Measurements from ENCODE around the gene DNAJB4.

DNAJB4 gene

DNA sequence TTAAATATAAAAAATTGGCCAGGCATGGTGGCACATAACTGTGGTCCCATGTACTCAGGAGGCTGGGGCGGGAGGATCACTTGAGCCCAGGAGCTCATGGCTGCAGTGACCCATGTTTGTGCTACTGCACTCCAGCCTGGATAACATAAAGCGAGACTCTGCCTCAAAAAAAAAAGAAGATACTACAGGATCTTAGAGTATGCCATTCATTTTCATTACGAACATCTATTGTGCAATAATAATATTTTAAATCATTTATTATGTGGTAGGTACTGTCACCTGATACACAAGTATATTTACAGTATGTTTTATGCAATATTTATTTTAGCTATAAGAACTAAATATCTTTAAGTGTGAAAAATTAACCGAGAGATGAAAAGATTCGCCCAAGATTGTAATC lies 31.7 kb downstream of the DNAJB4 start:
- TF ChIP-seq, protein P1, sequence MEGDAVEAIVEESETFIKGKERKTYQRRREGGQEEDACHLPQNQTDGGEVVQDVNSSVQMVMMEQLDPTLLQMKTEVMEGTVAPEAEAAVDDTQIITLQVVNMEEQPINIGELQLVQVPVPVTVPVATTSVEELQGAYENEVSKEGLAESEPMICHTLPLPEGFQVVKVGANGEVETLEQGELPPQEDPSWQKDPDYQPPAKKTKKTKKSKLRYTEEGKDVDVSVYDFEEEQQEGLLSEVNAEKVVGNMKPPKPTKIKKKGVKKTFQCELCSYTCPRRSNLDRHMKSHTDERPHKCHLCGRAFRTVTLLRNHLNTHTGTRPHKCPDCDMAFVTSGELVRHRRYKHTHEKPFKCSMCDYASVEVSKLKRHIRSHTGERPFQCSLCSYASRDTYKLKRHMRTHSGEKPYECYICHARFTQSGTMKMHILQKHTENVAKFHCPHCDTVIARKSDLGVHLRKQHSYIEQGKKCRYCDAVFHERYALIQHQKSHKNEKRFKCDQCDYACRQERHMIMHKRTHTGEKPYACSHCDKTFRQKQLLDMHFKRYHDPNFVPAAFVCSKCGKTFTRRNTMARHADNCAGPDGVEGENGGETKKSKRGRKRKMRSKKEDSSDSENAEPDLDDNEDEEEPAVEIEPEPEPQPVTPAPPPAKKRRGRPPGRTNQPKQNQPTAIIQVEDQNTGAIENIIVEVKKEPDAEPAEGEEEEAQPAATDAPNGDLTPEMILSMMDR (IDR thresholded peaks at IDR 0.05; ENCODE audit: low read depth, low read length), result no peak
- Histone ChIP-seq H3K36me3 (no peaks in the 10 kb centered on the region), H3K9me3 (no peaks in the 10 kb centered on the region), H3K4me3 (ENCODE audit: low read depth, low read length) (no peak overlapping the region), H3K27me3 (no peaks in the 10 kb centered on the region), H3K4me1 (no peaks in the 10 kb centered on the region)
- DNase-seq, result no peak

DNA sequence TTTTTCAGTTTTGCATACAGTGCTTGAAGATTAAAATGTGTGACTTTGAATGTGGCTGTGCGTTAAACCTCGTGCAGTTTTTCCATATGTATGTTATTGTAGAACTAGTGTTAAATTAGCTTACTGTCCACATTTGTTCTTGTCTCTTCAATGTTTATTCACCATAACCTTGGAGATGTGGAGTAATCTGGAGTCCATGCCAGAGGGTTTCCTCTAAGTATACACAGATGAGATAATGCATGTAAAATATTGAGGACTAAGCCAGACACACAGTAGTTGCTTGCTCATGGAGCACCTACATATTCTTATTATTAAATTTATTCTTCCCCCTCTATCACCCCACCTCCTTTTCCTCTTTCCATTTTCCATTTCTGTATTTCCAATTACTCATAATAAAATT lies 33.3 kb downstream of the DNAJB4 start:
- H3K9me3 ChIP-seq, result no peaks in the 10 kb centered on the region
- no peaks in the 10 kb centered on the region for H3K4me1 ChIP-seq
- no peaks in the 10 kb centered on the region for H3K36me3 ChIP-seq
- DNase-seq, result no peak
- no peaks in the 10 kb centered on the region for H3K27me3 ChIP-seq
- H3K4me3 ChIP-seq (ENCODE audit: low read depth, low read length), result no peak overlapping the region
- TF ChIP-seq, protein P1 (IDR thresholded peaks at IDR 0.05; ENCODE audit: low read depth, low read length), result no peak

DNA sequence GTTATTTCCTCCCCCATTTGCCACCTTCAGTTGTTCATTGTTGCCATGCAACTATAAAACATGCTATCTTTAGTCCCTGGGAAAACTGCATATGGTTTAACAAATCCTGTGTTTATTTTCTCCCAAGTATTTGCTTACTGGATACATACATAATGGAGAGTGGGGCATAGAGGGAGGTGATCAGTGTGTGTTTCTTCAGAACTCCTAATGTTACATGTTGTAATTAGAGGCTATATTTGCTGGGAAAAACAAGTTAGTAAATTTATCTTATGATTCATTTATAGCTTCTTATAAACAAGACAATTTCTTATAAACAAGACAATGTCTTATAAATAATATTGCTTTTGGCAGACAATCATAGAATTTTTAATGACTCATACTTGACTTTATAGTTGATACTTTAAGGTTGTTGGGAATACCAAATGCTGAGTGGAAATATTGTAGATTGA lies 33.8 kb downstream of the DNAJB4 start:
- TF ChIP-seq, protein P1 (IDR thresholded peaks at IDR 0.05; ENCODE audit: low read depth, low read length), result no peak
- no peaks in the 10 kb centered on the region for H3K9me3 ChIP-seq
- DNase-seq, result no peak
- H3K4me1 ChIP-seq, result no peaks in the 10 kb centered on the region
- H3K36me3 ChIP-seq, result no peaks in the 10 kb centered on the region
- no peaks in the 10 kb centered on the region for H3K27me3 ChIP-seq
- H3K4me3 ChIP-seq (ENCODE audit: low read depth, low read length), result no peak overlapping the region

DNA sequence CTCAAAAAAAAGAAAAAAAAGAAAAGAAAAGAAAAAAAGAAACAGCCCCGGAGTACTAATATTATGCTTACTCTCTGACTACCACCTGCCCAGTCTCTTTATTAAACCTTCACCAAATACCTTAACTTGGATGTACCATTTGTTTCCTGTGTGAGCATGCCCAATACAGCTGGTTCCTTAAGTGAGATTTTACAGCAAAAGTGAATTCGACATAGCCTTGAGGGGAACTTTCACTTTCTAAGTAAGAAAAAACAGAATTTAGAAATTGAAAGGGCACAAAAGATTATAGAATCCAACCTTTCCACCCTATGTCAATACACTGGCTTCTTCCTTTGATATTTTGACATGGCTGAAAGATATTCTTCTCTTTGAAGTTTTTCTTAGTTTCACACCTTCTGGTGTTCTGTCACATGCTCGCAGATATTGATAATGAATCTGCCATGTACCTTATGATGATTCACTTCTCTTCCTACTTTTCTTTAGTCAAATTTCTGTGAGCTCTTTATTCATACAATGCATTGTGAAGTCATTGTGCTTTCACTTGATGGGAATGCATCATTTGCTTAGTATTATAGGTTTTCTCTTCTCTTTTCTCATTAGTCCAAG lies 35.8 kb downstream of the DNAJB4 start:
- DNase-seq, result no peak
- no peaks in the 10 kb centered on the region for H3K4me1 ChIP-seq
- TF ChIP-seq, protein P1 (IDR thresholded peaks at IDR 0.05; ENCODE audit: low read depth, low read length), result no peak
- H3K27me3 ChIP-seq, result peaks cover 2% of the 10 kb centered on the region
- no peak overlapping the region for H3K4me3 ChIP-seq (ENCODE audit: low read depth, low read length)
- H3K36me3 ChIP-seq, result no peaks in the 10 kb centered on the region
- no peaks in the 10 kb centered on the region for H3K9me3 ChIP-seq

DNA sequence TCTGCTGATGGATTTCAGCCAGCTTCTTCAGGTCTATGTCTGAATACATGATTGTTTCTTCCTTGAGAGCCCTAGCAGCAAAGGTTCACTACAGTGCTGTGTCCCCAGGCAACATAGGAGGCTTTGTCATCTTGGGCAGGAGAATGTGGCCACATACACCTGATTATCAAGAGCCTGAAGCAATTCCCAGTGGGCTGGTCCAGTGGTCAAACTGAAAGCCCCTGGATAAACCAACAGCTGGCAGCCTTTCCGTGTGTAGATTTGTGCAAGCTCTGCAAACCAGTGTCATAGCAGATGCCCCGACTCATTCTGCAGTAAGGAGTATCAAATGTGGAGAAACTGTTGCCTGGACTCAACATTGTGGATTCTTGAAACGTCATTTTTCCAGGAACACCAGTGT lies 38.7 kb downstream of the DNAJB4 start:
- H3K4me1 ChIP-seq, result no peaks in the 10 kb centered on the region
- TF ChIP-seq, protein P1 (IDR thresholded peaks at IDR 0.05; ENCODE audit: low read depth, low read length), result no peak
- H3K36me3 ChIP-seq, result no peaks in the 10 kb centered on the region
- H3K27me3 ChIP-seq, result peaks cover 15% of the 10 kb centered on the region
- no peaks in the 10 kb centered on the region for H3K9me3 ChIP-seq
- DNase-seq, result no peak
- no peak overlapping the region for H3K4me3 ChIP-seq (ENCODE audit: low read depth, low read length)

DNA sequence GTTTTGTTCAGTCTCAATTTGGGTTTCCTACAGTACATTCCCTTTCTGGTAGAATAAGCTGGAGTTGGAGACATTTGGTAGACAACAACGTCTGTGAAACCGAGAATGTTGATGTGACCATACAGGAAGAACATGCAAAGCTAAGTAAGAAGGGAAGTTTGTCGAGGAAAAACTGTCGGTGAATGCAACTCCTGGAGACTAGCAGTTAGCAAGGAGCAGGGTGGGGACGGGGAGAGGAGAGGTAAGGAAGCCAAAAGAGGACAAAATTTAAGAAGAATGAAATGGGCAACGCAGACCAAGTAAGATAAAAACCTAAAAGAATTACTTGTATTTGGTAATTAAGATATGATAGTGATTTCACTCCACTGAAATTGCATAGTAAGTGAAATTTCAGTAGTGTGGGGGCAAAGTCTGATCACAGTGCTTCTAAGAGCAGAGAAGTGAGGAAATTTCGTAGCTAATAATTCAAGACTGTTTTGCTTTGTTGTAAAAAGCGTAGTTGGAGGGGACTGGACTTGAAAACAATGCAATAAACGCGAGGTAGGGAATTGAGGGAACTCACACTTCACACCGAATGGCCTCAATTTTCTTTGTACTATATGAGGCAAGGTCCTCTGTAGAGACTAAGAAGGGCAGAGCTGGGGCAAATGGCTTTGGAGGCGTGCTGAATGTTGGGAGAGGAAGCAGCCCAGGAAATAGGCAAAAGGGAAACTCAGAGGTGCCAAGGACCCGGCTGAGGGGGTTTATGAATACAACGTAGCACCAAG lies 40.2 kb downstream of the DNAJB4 start:
- peaks cover 15% of the 10 kb centered on the region for H3K27me3 ChIP-seq
- H3K9me3 ChIP-seq, result no peaks in the 10 kb centered on the region
- no peak overlapping the region for H3K4me3 ChIP-seq (ENCODE audit: low read depth, low read length)
- H3K4me1 ChIP-seq, result no peaks in the 10 kb centered on the region
- H3K36me3 ChIP-seq, result no peaks in the 10 kb centered on the region
- DNase-seq, result no peak
- TF ChIP-seq, protein P1 (IDR thresholded peaks at IDR 0.05; ENCODE audit: low read depth, low read length), result no peak
